NCI-H1436 (cell line): ENCODE measurements around the gene TAS2R16.

Experiments used
- DNase-seq: peaks from one replicate; lab custom pipeline; 2025; lab: John Stamatoyannopoulos, UW

TAS2R16 gene, protein sequence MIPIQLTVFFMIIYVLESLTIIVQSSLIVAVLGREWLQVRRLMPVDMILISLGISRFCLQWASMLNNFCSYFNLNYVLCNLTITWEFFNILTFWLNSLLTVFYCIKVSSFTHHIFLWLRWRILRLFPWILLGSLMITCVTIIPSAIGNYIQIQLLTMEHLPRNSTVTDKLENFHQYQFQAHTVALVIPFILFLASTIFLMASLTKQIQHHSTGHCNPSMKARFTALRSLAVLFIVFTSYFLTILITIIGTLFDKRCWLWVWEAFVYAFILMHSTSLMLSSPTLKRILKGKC

DNA sequence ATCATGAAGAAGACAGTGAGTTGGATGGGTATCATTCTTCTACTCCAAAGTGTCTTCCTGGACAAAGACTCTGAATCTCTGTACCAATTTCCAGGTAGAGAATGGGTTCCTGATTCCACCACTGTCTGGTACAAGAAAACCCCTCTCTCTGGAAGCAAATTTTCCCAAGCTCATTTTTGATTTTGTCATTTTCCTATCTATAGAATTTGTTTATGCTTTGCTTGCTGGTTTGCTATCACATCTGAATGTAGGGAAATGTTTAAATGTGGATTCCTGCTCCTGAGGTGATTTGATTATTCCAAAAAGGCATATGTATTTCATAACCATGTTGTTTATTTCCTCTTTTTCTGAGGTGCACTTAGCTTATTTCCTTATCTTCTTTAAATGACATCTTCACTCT, at the start of gene TAS2R16:
TSS of gene TAS2R16 (minus strand) at position 101 of the 400 bp plus-strand sequence. CDS start at position 35, 66 bp downstream.
- DNase-seq: no peak

GRCh38 chr7:123043642-123044041, 48.1 kb upstream of the TAS2R16 start:
- no peak for DNase-seq

DNA sequence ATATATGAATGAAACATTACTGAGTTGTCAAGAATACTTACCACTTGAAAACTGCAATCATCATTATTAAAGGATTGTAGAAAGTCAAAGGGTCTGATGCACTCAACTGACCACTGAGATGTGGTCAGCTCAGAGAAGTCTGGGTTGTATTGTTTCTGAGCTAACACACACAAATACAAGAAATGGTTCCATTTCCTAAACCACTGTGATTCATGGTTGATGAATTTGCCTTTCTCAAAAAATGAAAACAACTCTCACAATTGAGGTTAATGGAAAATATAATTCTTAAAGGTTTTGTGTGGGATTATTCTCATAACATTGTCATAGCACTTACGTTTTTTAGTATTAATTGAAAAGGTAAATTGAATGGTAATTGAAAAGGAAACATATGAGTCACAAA, 45.6 kb upstream of the TAS2R16 start:
- DNase-seq: no peak

DNA sequence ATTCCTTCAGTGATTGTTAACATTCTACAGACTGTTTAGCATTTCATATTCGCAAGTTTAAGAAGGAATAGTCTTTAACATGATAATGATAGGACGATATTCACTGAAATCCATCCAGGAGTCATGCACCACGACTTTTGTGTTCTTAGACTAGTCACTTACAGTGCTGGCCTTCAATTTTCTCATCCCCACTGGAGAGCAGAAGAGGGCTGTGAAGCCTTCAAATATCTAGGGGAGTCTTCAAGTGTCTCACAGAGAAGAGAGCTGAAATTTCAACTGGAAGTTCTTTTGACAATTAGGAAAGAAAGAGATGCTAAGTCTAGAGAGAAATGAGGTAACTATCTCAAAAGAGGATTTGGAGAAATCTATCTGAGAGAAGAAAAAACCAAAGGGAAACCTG, 43.8 kb upstream of the TAS2R16 start:
- DNase-seq: no peak

DNA sequence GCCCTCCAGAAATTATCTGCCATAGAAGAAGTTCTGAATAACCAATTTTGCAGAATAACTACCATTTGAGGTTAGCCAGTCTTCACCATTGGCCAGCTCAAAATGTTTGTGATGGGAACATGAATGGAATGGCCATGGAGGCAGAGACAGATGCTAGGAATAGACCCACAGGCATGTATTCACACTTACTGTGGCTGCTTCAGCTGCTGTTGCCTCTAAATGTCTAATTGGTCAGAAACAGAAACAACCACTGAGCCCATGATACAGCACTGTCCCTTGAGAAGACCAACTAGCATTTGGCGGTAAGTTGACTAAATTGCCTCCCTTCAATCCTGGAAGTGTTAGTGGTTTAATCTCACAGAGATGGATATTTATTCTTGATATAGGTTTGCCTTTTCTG, 38.6 kb upstream of the TAS2R16 start:
- no peak for DNase-seq

DNA sequence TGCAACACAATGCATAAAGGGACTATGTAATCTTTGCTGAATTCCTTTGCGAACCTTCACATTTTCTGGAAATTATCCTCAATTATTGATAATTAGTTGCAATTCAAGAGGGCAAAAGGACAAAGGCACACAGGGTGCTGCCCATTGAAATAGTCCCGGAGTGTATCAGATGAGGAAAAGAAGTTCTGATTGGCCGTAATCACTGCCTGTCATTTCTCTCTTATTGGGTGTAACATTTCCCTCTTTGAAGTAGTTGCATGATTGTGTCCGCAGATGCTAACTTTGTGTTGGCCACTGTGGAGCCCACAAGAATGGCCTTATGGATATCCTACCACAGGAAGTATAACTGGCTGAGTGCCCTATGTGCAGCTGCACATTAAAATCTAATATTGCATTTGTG, 35.1 kb upstream of the TAS2R16 start:
- DNase-seq: no peak

DNA sequence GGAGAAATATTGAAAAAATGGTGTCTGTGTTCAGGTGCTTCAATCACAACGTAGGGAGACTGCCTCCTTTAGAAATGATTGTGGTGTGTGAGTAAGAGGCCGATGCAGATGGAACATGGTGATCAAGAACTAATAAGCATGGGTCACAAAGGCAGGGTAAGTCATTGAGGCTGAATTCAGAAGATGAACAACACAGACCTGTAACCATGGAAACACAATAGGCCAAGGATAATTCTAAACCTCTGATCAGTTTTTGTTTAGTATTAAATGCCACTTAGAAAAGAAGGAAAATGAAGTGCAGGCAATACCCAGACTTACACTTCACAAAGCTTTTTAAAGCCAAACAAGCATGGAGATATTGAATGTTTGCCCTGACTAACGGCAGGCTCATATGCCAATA, 32.8 kb upstream of the TAS2R16 start:
- DNase-seq: no peak

- no peak for DNase-seq
Measured at GRCh38 chr7:123026251-123026650, 30.8 kb upstream of the TAS2R16 start.

GRCh38 chr7:123024989-123025758, 29.7 kb upstream of the TAS2R16 start:
- no peak for DNase-seq

DNA sequence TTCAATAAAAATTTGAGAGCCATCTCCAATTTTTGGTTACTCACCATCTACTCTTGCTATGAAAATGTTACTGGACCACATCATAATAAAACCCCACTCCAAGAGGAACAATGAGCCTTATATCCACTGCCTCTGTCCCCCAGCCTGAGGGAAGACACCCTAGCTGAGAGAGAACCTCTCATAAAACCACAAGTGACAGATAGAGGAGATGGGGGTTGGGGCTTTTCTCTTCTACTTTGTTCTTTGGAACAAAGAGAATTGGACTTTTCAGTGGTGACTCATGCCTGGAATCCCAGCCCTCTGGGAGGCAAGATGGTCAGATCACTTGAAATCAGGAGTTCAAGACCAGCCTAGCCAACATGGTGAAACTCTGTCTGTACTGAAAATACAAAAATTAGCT, 27.6 kb upstream of the TAS2R16 start:
- no peak for DNase-seq

DNA sequence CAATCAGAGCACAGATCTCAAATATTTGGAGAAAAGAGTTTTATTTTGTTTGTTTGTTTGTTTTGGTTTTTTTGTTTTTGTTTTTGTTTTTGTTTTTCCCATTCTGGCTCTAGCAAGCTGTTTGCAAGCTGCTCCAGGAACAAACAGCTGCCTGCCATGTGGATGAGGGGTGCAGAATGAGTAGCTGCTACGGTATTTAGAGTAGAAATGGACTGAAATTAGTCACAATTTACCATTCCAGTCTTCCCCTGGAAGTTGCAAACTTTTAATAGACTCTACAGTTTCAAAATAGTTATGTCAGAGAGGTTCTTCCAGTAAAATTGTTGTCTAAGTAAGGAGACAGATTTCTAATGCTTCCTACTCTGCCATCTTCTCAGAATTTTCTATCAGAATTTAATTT, 27.1 kb upstream of the TAS2R16 start:
- no peak for DNase-seq

DNA sequence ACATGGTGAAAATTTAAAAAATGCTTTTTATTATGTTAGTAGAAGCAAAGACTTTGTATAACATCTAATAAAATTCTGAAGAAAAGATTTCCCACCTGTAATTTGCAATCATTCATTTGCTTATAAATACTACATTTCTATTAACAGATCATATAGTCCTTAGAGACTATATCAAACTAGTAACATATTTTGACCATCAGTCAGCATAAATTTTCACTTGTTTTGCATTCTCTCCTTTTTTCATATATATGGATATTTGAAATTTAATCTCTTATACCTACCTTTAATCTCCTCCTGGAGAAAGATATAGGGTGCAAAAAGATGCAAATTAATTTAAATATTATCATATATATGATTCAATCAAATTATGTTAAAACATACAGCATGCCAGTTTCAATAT, 16.9 kb upstream of the TAS2R16 start:
- DNase-seq: no peak

DNA sequence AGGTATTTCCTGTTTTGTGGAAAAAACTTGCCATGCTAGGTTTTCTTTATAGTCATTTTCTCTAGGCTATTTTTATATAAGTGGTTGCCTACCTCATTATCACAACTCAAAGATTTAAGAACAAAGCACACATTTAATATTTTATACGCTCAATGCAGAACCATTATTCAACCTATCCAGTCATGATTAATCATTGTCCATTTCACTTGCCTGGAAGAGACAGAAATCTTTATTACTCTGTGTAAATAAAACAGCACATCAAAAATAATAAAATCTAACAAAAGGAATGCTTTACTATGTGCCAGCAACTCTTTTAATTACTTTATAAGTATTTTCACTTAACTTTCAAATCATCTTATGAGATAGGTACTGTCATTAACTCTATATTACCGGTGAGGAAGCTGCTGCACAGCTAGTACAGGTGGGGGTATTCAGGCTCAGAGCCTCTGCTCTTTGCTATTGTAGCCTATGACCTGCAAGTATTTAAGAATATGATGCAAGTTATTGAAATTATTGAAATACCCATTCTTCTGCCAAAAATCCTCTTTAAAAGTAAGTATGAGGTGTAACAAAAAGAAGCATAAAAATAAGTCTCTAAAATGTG, 16.4 kb upstream of the TAS2R16 start:
- no peak for DNase-seq

GRCh38 chr7:123004931-123005330, 9.4 kb upstream of the TAS2R16 start:
- no peak for DNase-seq

DNA sequence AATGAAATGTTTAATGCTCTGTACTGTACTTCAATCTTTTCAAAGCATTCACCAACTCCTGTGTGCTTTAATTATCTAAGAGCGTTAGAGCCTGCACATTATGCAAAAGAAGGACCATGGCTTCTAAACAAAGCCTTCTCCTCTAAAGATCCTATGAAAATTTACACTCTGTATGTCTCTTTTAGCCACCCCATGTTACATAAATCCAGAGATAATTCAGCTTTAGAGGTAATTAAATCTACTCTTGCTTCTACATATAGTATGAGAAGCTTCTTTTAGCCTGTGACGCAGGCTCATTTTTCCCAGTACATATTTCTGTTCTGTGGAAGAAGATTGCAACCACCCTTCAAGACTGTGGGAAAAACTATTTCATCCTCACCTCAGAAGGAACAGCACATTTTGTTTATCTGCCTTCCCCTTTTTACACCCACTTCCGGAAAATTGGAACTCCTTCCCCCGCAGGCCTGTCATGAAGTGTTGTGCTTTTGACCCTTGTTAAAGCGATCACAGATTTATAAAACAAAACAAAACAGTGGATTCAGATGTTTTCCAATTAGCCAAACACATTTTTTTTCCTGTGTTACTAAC, 8.1 kb upstream of the TAS2R16 start:
- DNase-seq: no peak

GRCh38 chr7:122989577-122989976, 5.9 kb downstream of the TAS2R16 start:
- no peak for DNase-seq

GRCh38 chr7:122989041-122989440, 6.5 kb downstream of the TAS2R16 start:
- DNase-seq: no peak

- DNase-seq: no peak
Measured at GRCh38 chr7:122988333-122988732, 7.2 kb downstream of the TAS2R16 start.

GRCh38 chr7:122987463-122987862, 8.0 kb downstream of the TAS2R16 start:
- DNase-seq: no peak

- no peak for DNase-seq
Measured at GRCh38 chr7:122984021-122984420, 11.5 kb downstream of the TAS2R16 start.

DNA sequence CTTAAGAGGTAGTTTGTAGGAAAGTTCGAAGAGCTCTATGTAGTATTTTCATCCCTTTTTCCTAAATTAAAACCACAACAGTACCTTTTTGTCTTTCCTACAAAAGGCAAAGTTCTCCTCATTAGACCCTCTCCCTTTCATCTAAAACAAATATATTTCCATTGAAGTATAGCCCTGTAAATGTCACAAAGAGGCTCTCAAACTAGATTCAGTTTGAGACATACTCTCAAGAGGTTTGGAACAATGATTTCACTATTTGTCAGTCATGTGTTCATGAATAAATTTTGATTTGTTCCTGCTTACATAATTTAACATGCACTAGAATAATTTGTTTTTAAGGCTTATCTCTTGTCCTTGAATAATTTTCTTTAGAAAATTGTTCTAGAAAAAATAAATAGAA, 12.2 kb downstream of the TAS2R16 start:
- DNase-seq: no peak

GRCh38 chr7:122975341-122975740, 20.2 kb downstream of the TAS2R16 start:
- no peak for DNase-seq

DNA sequence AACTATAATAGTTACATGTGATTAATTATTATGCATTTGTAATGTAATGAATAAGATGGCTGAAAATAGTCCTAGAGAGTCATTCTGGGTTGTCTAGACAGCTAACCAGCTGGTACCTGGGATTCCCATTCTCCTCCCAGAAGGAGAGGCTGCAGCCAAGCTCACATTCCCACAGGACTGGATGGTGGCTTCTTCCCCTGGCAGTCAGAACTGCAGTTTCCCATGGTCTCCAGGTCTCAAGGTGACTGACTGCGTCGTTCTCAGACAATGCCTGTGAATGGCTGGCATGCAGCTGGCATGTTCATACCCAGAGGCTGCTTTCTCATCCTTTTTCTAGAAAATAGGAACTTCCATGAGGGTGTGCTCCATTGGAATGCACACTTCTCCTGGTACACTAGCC, 21.3 kb downstream of the TAS2R16 start:
- DNase-seq: no peak
